Endothelial cell of umbilical vein (primary cell): Measurements from ENCODE around the gene COL26A1. TPM values are rescaled to one million over a fixed set of nuclear protein-coding genes. Genes with fewer than 3 reads are reported as not detected.

Experiments
- BruUV-seq: library from RNA; stranded (reverse); fragments of 400-500 nt; replicated peaks from 2 replicates; lab custom pipeline; 2021; lab: Mats Ljungman, UMichigan
- CTCF ChIA-PET: fragments of 300-600, 350-600 bp; sonication (Branson Sonifier 250); formaldehyde crosslinking; loops from one replicate; lab custom pipeline; 2021; ENCODE audit warnings: antibody characterized with exemption, inconsistent platforms; lab: Charles Lee
- POLR2A ChIA-PET: fragments of 300-600, 350-600 bp; sonication (Branson Sonifier 250); formaldehyde crosslinking; loops from one replicate; lab custom pipeline; 2021; ENCODE audit warnings: antibody characterized with exemption, inconsistent platforms; lab: Charles Lee
- DNase-seq: peaks from one replicate; pipeline ENCODE4 v3.0.0-alpha.2; 2011; ENCODE audit warnings: low read depth, low spot score
- FAIRE-seq: peaks from 2 replicates; lab custom pipeline; 2011; peaks lifted over from hg19 to GRCh38; lab: Jason Lieb, UNC
- H2AFZ ChIP-seq: 2 replicates; pipeline ENCODE4 v1.6.0; 2012; ENCODE audit warnings: low read depth, low read length, control low read depth, inconsistent platforms
- H3K27ac ChIP-seq: 2 replicates; pipeline ENCODE4 v1.5.1; 2011; ENCODE audit warnings: low read depth, mild to moderate bottlenecking, control low read depth, low read length, moderate library complexity; ENCODE audit not compliant: insufficient read depth
- H3K27me3 ChIP-seq, 2 experiments: 2 replicates each; pipeline versions ENCODE4 v1.6.0 to v1.6.1; 2011; ENCODE audit warnings: low read length in 2 of 2, mixed read lengths in 1 of 2; ENCODE audit not compliant: control insufficient read depth in 2 of 2, insufficient read depth in 2 of 2
- H3K36me3 ChIP-seq, 2 experiments: 2 replicates in 1 of 2; 3 replicates in 1 of 2; pipeline ENCODE4 v1.5.1; 2011; ENCODE audit warnings: low read length in 2 of 2, mild to moderate bottlenecking in 1 of 2, moderate library complexity in 1 of 2; ENCODE audit not compliant: control insufficient read depth in 2 of 2, insufficient read depth in 2 of 2; ENCODE audit errors: extremely low read depth in 1 of 2
- H3K4me1 ChIP-seq: 3 replicates; pipeline ENCODE4 v1.5.1; 2011; ENCODE audit warnings: mild to moderate bottlenecking, low read length; ENCODE audit not compliant: control insufficient read depth, insufficient read depth; ENCODE audit errors: extremely low read depth
- H3K4me2 ChIP-seq: 2 replicates; pipeline ENCODE4 v1.6.1; 2011; ENCODE audit warnings: low read length, control low read depth, mixed read lengths; ENCODE audit not compliant: insufficient read depth
- H3K4me3 ChIP-seq, 3 experiments: fragments of 200-600 bp in 1 of 3; sonication (generic), shearing (Covaris generic) in 1 of 3; replicated peaks in 1 of 3; 2 replicates each; pipeline ENCODE4 v1.5.1; 2011 to 2016; ENCODE audit warnings: control low read depth in 3 of 3, low read length in 3 of 3, mild to moderate bottlenecking in 2 of 3, inconsistent platforms in 1 of 3, low read depth in 1 of 3, moderate library complexity in 1 of 3; ENCODE audit not compliant: insufficient read depth in 1 of 3
- H3K79me2 ChIP-seq: 2 replicates; pipeline ENCODE4 v1.6.0; 2012; ENCODE audit warnings: low read length, inconsistent platforms; ENCODE audit not compliant: control insufficient read depth, insufficient read depth
- H3K9ac ChIP-seq: replicated peaks from 2 replicates; pipeline ENCODE3; 2011; ENCODE audit warnings: low read length, control low read depth; ENCODE audit not compliant: insufficient read depth; ENCODE audit errors: extremely low read depth
- H3K9me1 ChIP-seq: replicated peaks from 3 replicates; pipeline ENCODE4 v1.6.0; 2011; ENCODE audit warnings: mild to moderate bottlenecking, low read length; ENCODE audit not compliant: control insufficient read depth, insufficient read depth; ENCODE audit errors: extremely low read depth
- H3K9me3 ChIP-seq: replicated peaks from 2 replicates; pipeline ENCODE4 v1.5.1; 2012; ENCODE audit warnings: low read length, inconsistent platforms; ENCODE audit not compliant: control insufficient read depth, insufficient read depth
- H4K20me1 ChIP-seq: replicated peaks from 2 replicates; pipeline ENCODE3; 2011; ENCODE audit warnings: mild to moderate bottlenecking, low read length; ENCODE audit not compliant: control insufficient read depth, insufficient read depth; ENCODE audit errors: extremely low read depth
- FOS ChIP-seq: IDR thresholded peaks from 2 replicates; pipeline ENCODE4 v1.6.1; 2011; ENCODE audit warnings: mild to moderate bottlenecking, low read length, moderate library complexity, borderline replicate concordance; ENCODE audit not compliant: insufficient read depth
- MYC ChIP-seq: IDR thresholded peaks from one replicate; pipeline ENCODE4 v1.6.1; 2011; ENCODE audit warnings: mild to moderate bottlenecking, low read depth, low read length
- POLR2A ChIP-seq: IDR thresholded peaks from 2 replicates; pipeline ENCODE4 v1.6.1; 2012; ENCODE audit warnings: low read depth, mild to moderate bottlenecking, control low read depth, low read length
- POLR2AphosphoS5 ChIP-seq: IDR thresholded peaks from 2 replicates; pipeline ENCODE4 v1.6.1; 2012; ENCODE audit warnings: low read depth, mild to moderate bottlenecking, control low read depth, low read length, moderate library complexity; ENCODE audit not compliant: insufficient read depth
- dilution Hi-C: fragments of 300-500 bp; cut with MboI; formaldehyde crosslinking; loops from one replicate; pipeline ENCODE4 v1.15.0; 2019; ENCODE audit warnings: low sequenced_read_pairs; ENCODE audit not compliant: extremely low pct_ligation_motif_present
- intact Hi-C: fragments of 100-400 bp; cut with micrococcal nuclease; formaldehyde crosslinking; loops from one replicate; pipeline ENCODE4 v1.10.0; 2022
- polyA plus RNA-seq, 4 experiments: library from polyadenylated mRNA; depleted of rRNA in 3 of 4; stranded (reverse) in 3 of 4; unstranded in 1 of 4; fragments of >200 nt; gene quantifications; 2 replicates each; pipeline versions ENCODE4 v1.2.1 to v1.2.3, GENCODE V29; 2011 to 2012; ENCODE audit warnings: missing spikeins in 1 of 4
- total RNA-seq: library from RNA; stranded (reverse); gene quantifications from 2 replicates; pipeline ENCODE4 v1.2.3, GENCODE V29; 2021
- TF ChIP-seq, protein P1 (sequence below), 2 donors: IDR thresholded peaks; 1 replicate in 1 of 2; 2 replicates in 1 of 2; pipeline ENCODE4 v1.5.1; 2011; ENCODE audit warnings: low read length in 2 of 2, mild to moderate bottlenecking in 2 of 2, moderate library complexity in 2 of 2, control low read depth in 1 of 2, inconsistent platforms in 1 of 2, low read depth in 1 of 2; ENCODE audit not compliant: insufficient read depth in 1 of 2; ENCODE audit errors: extremely low read depth in 1 of 2
- TF ChIP-seq, protein P2 (sequence below): IDR thresholded peaks from 2 replicates; pipeline ENCODE4 v1.6.1; 2011; ENCODE audit not compliant: insufficient read depth, insufficient read length

COL26A1 gene
- total and polyA plus RNA-seq, 2 donors (not counting 3 experiments of a cell fraction or from before 2014, with no cell fraction given): not detected

DNA sequence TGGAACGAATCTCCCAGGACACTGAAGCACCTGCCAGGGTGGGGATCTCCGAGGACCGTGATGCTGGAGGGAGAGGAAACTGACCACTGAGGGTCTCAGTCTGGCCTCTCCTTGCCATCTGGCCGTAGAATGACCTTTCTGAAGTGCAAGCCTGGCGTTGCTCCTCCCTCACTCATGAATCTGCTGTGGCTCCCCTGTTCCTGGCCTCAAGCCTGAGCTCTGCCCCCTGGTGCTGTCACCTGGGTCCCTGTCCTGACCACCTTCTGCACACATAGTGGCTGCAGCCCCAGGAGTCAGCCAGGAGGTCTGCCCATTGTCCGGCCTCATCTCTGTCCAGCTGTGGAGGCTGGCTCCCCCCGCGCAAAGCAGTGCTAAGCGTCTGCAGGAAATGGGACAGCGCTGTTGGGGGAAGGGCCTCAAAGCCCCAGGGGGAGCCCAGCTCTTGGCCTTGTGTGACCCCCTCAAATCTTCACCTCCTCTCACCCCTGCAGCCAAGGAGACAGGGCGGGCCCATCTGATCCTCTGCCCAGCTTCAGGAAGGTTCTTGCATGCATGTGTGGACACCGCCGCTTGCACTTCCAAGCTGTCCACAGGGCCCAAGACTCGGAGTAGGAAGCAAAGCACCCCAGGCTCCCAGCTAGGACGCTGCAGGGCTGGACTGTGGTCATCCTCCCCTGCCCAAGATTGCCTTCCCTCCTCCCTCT is 200.7 kb downstream of the COL26A1 start:
- Histone ChIP-seq H3K9ac (no peak overlapping the region), H3K4me3 (no peak overlapping the region), H3K36me3 (no peaks in the 10 kb centered on the region), H2AFZ (no peak overlapping the region), H3K9me1 (no peaks in the 10 kb centered on the region), H3K79me2 (no peaks in the 10 kb centered on the region), H4K20me1 (no peaks in the 10 kb centered on the region), H3K27ac (no peak overlapping the region), H3K4me1 (no peaks in the 10 kb centered on the region), H3K4me2 (no peak overlapping the region), H3K9me3 (no peaks in the 10 kb centered on the region), H3K27me3 (peaks cover 0 to 6% of the 10 kb centered on the region in 2 experiments)
- DNase-seq: no peak
- no TSS peak for BruUV-seq
- TF ChIP-seq MYC (no peak), FOS (no peak), POLR2A (no peak), POLR2AphosphoS5 (no peak)
- TF ChIP-seq, protein P1, sequence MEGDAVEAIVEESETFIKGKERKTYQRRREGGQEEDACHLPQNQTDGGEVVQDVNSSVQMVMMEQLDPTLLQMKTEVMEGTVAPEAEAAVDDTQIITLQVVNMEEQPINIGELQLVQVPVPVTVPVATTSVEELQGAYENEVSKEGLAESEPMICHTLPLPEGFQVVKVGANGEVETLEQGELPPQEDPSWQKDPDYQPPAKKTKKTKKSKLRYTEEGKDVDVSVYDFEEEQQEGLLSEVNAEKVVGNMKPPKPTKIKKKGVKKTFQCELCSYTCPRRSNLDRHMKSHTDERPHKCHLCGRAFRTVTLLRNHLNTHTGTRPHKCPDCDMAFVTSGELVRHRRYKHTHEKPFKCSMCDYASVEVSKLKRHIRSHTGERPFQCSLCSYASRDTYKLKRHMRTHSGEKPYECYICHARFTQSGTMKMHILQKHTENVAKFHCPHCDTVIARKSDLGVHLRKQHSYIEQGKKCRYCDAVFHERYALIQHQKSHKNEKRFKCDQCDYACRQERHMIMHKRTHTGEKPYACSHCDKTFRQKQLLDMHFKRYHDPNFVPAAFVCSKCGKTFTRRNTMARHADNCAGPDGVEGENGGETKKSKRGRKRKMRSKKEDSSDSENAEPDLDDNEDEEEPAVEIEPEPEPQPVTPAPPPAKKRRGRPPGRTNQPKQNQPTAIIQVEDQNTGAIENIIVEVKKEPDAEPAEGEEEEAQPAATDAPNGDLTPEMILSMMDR (IDR thresholded peaks at IDR 0.05; ENCODE audit: extremely low read depth in 1 of 2, insufficient read depth in 1 of 2, low read depth in 1 of 2, low read length in 2 of 2): no peak
- TF ChIP-seq, protein P2, sequence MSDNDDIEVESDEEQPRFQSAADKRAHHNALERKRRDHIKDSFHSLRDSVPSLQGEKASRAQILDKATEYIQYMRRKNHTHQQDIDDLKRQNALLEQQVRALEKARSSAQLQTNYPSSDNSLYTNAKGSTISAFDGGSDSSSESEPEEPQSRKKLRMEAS: no peak
- no peak for FAIRE-seq
- intact Hi-C loops (no loop called here), dilution Hi-C loops (no loop called here)
- CTCF ChIA-PET: interaction anchor here (1.1 kb wide), 1 partner anchor 21 kb away, joined by 3 read pairs; no protein-coding TSS in a partner anchor
- POLR2A ChIA-PET: no interaction called here
